ENCODE data around the gene CAPN12.
A peak's percentile ranks its signal among the peaks of the same experiment; 100 is the strongest.
"Not testable (repeated sequence)": the region's sequence is repeated elsewhere in the genome, so short reads cannot be mapped to it uniquely, and the experiment has no call there.

The CAPN12 gene

DNA sequence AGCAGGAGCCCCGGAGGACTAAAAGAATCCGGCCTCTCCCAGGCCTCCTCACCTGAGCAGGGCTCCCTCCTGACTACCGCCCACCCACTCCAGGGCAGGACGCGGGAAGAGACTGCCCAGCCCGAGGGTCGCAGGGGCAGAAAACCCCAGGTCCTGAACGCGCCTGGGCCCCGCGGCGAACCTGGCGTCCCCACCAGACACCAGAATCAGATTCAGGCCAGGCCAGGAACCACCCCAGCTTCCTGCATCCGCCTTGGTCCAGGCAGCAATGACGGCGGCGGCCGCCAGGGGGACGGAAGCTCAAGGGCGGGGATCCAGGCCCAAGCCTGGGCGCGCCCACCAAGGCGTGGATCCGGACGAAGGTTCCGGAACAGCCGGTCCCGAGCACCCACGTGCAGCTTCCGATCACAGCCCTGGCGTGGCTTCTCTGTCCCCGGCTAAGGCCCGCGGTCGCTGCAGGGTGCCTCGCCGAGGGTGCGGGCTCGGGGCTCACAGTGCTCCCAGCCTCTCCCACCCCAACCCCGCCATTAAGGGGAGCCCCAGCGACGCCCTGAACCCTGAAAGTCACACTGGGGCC, 25.4 kb upstream of the CAPN12 start:
- H3K36me3 ChIP-seq (ENCODE audit: insufficient read depth, low read length), result no peaks in the 10 kb centered on the region
- H3K4me1 ChIP-seq (ENCODE audit: control insufficient read depth, insufficient read depth, low read length), result peaks cover 6% of the 10 kb centered on the region
- no peaks in the 10 kb centered on the region for H3K27me3 ChIP-seq (ENCODE audit: control insufficient read depth, insufficient read depth, low read length)
- peak overlapping the region; percentile 21 for H3K4me2 ChIP-seq (ENCODE audit: low read length)
- peak overlapping the region; percentile 15 for H3K9ac ChIP-seq (ENCODE audit: low read depth, low read length)
- H3K9me3 ChIP-seq (replicated peaks; ENCODE audit: low read length), result no peaks in the 10 kb centered on the region
- peak overlapping the region; percentile 47 for H3K4me3 ChIP-seq (ENCODE audit: low read length)

DNA sequence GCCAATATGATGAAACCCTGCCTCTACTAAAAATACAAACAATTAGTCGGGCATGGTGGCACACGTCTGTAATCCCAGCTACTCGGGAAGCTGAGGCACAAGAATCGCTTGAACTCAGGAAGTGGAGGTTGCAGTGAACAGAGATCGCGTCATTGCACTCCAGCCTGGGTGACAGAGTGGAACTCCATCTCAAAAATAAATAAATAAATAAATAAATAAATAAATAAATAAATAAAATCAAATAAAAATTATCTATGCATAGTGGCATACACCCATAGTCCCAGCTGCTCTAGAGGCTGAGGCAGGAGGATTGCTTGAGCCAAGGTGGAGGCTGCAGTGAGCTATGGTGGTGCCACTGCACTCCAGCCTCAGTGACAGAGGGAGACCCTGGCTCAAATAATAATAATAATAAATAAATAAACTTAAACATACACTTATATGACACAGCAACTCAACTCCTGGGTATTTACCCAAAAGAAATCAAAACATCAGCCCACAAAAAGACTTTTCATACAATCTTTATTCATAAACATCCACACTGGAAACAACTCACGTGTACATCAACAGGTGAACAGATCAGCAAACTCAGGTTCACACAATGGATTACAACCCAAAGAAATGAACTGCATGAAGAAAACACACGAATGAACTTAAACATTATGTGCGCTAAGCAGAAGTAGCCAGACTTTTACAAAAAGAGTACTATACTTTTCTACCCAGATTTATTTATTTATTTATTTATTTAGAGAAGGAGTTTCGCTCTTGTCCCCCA, 22.2 kb upstream of the CAPN12 start:
- H3K4me1 ChIP-seq (ENCODE audit: control insufficient read depth, insufficient read depth, low read length), result peaks cover 6% of the 10 kb centered on the region

DNA sequence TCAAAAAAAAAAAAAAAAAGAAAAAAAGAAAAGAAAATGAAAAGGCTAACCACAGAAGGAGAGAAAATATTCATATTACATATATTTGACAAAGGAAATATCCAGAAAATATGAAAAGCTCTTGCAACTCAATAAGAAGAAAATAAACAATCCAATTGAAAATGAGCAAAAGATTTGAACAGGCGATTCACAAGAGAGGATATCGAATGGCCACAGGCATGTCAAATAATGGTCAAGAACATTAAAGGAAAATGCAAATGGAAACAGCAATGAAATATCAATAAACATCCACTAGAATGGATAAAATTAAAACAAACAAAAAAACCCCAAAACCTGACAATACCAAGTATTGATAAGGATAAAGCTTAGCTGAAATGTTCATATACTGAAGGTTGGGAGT, 20.9 kb upstream of the CAPN12 start:
- Histone ChIP-seq H3K4me2 (ENCODE audit: low read length) (no peak overlapping the region), H3K36me3 (ENCODE audit: insufficient read depth, low read length) (no peaks in the 10 kb centered on the region), H3K4me1 (ENCODE audit: control insufficient read depth, insufficient read depth, low read length) (peaks cover 6% of the 10 kb centered on the region), H3K27me3 (ENCODE audit: control insufficient read depth, insufficient read depth, low read length) (no peaks in the 10 kb centered on the region), H3K9me3 (replicated peaks; ENCODE audit: low read length) (no peaks in the 10 kb centered on the region), H3K9ac (ENCODE audit: low read depth, low read length) (no peak overlapping the region), H3K4me3 (ENCODE audit: low read length) (no peak overlapping the region)

More for the DNA sequence above, 22.2 kb upstream of the CAPN12 start:
- no peak overlapping the region for H3K4me3 ChIP-seq (ENCODE audit: low read length)
- H3K4me2 ChIP-seq (ENCODE audit: low read length), result no peak overlapping the region
- H3K27me3 ChIP-seq (ENCODE audit: control insufficient read depth, insufficient read depth, low read length), result no peaks in the 10 kb centered on the region
- no peaks in the 10 kb centered on the region for H3K36me3 ChIP-seq (ENCODE audit: insufficient read depth, low read length)
- no peak overlapping the region for H3K9ac ChIP-seq (ENCODE audit: low read depth, low read length)
- no peaks in the 10 kb centered on the region for H3K9me3 ChIP-seq (replicated peaks; ENCODE audit: low read length)

DNA sequence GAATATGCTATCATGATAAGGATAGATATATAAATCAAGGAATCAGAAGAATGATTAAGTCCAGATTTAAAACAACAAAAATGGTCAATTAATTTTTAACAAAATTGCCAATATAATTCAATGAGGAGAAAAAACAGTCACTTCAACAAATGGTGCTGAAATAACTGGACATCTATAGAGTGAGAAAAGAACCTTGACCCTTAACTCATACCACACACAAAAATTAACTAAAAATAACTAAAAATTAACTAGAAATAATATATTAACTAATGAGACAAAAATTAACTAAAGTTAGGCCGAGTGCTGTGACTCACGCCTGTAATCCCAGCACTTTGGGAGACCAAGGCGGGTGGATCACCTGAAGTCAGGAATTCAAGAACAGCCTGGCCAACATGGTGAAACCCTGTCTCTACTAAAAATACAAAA, 19.5 kb upstream of the CAPN12 start:
- Histone ChIP-seq H3K27me3 (ENCODE audit: control insufficient read depth, insufficient read depth, low read length) (no peaks in the 10 kb centered on the region), H3K9me3 (replicated peaks; ENCODE audit: low read length) (no peaks in the 10 kb centered on the region), H3K9ac (ENCODE audit: low read depth, low read length) (no peak overlapping the region), H3K4me1 (ENCODE audit: control insufficient read depth, insufficient read depth, low read length) (no peaks in the 10 kb centered on the region), H3K4me3 (ENCODE audit: low read length) (no peak overlapping the region), H3K4me2 (ENCODE audit: low read length) (no peak overlapping the region), H3K36me3 (ENCODE audit: insufficient read depth, low read length) (no peaks in the 10 kb centered on the region)

DNA sequence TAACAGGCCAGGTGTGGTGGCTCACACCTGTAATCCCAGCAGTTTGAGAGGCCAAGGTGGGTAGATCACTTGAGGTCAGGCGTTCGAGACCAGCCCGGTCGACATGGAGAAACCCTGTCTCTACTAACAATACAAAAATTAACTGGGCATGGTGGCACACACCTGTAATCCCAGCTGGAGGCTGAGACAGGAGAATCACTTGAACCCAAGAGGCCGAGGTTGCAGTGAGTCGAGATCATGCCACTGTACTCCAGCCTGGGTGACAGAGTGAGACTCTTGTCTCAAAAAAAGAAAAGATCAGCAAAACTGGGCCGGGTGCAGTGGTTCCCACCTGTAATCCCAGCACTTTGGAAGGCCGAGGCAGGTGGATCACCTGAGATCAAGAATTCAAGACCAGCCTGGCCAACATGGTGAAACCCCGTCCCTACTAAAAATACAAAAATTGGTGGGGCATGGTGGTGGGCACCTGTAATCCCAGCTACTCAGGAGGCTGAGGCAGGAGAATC, 17.7 kb upstream of the CAPN12 start:
- H3K27me3 ChIP-seq (ENCODE audit: control insufficient read depth, insufficient read depth, low read length); H3K9me3 ChIP-seq (replicated peaks; ENCODE audit: low read length); H3K4me2 ChIP-seq (ENCODE audit: low read length); H3K36me3 ChIP-seq (ENCODE audit: insufficient read depth, low read length); H3K4me1 ChIP-seq (ENCODE audit: control insufficient read depth, insufficient read depth, low read length); H3K9ac ChIP-seq (ENCODE audit: low read depth, low read length); H3K4me3 ChIP-seq (ENCODE audit: low read length): not testable (repeated sequence)

DNA sequence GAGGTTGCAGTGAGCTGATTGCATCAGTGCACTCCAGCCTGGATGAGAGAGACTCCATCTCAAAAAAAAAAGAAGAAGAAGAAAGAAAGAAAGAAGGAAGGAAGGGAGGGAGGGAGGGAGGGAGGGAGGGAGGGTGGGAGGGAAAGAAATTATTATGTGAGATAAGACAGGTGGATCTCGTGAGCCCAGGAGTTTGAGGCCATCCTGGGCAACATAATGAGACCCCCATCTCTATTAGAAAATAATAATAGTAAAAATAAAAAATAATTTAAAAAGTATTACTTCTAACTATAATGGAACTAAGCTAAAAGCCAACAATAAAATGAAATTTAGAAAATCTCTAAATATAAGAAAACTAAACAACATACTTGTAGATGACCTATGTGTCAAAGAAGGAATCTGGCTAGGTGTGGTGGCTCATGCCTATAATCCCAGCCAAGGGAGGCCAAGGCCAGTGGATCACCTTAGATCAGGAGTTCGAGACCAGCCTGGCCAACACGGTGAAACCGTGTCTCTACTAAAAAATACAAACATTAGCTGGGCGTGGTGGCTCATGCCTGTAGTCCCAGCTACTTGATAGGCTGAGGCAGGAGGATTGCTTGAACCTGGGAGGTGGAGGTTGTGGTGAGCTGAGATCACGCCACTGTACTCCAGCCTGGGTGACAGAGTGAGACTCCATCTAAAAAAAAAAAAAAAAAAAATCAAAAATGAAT, 16.7 kb upstream of the CAPN12 start:
- H3K4me1 ChIP-seq (ENCODE audit: control insufficient read depth, insufficient read depth, low read length); H3K4me3 ChIP-seq (ENCODE audit: low read length): not testable (repeated sequence)

DNA sequence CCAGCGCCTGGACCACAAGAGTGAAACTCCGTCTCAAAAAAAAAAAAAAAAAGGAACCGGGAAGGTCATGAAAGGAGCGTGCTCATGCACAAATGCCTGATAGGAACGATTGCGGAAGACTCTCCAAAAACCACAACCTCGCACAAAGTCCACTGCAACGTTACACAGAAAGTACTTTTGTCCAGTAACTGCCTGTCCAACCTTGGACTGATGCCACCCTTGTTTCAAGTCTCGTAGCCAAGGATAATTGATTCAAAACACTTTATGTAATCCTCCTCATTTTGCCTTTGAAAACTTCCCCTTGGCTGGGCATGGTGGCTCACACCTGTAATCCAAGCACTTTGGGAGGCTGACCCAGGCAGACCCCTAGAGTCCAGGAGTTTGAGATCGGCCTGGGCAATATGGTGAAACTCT, 15.3 kb upstream of the CAPN12 start:
- H3K4me3 ChIP-seq (ENCODE audit: low read length), result no peak overlapping the region
- no peaks in the 10 kb centered on the region for H3K4me1 ChIP-seq (ENCODE audit: control insufficient read depth, insufficient read depth, low read length)
- no peaks in the 10 kb centered on the region for H3K27me3 ChIP-seq (ENCODE audit: control insufficient read depth, insufficient read depth, low read length)
- no peak overlapping the region for H3K4me2 ChIP-seq (ENCODE audit: low read length)
- H3K36me3 ChIP-seq (ENCODE audit: insufficient read depth, low read length), result no peaks in the 10 kb centered on the region
- no peak overlapping the region for H3K9ac ChIP-seq (ENCODE audit: low read depth, low read length)
- H3K9me3 ChIP-seq (replicated peaks; ENCODE audit: low read length), result no peaks in the 10 kb centered on the region

More for the DNA sequence above, 16.7 kb upstream of the CAPN12 start:
- not testable (repeated sequence) for H3K4me2 ChIP-seq (ENCODE audit: low read length); H3K9me3 ChIP-seq (replicated peaks; ENCODE audit: low read length); H3K9ac ChIP-seq (ENCODE audit: low read depth, low read length); H3K36me3 ChIP-seq (ENCODE audit: insufficient read depth, low read length); H3K27me3 ChIP-seq (ENCODE audit: control insufficient read depth, insufficient read depth, low read length)

DNA sequence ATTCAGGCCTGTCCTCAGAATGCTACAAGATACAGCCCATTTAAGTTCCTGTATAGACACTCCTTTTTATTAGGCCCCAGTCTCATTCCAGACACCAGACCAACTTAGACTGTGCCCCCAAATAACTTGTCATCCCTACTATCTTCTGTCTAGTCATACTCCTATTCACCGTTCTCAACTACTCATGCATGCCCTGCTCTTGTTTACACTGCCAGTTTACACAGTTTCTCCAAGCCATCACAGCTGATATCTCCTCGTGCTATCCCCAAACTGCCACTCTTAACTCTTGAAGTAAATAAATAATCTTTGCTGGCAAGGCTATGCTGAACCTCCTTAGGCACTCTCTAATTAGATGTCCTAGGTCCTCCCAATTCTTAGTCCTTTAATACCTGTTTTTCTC, 9.9 kb upstream of the CAPN12 start:
- H3K4me3 ChIP-seq (ENCODE audit: low read length); H3K9ac ChIP-seq (ENCODE audit: low read depth, low read length); H3K4me2 ChIP-seq (ENCODE audit: low read length); H3K4me1 ChIP-seq (ENCODE audit: control insufficient read depth, insufficient read depth, low read length); H3K9me3 ChIP-seq (replicated peaks; ENCODE audit: low read length); H3K27me3 ChIP-seq (ENCODE audit: control insufficient read depth, insufficient read depth, low read length); H3K36me3 ChIP-seq (ENCODE audit: insufficient read depth, low read length): not testable (repeated sequence)

DNA sequence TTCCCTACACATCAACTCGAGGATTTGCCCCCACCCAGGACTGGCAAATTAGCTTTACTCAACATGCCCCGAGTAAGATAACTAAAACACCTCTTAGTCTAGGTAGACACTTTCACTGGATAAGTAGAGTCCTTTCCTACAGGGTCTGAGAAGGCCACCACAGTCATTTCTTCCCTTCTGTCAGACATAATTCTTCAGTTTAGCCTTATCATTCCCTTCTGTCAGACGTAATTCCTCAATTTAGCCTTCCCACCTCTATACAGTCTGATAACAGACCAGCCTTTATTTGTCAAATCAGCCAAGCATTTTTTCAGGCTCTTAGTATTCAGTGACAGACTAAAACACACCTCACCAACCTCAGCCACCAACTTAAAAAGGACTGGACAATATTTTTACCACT, 9.5 kb upstream of the CAPN12 start:
- not testable (repeated sequence) for H3K36me3 ChIP-seq (ENCODE audit: insufficient read depth, low read length); H3K4me1 ChIP-seq (ENCODE audit: control insufficient read depth, insufficient read depth, low read length); H3K4me3 ChIP-seq (ENCODE audit: low read length); H3K4me2 ChIP-seq (ENCODE audit: low read length); H3K9ac ChIP-seq (ENCODE audit: low read depth, low read length); H3K9me3 ChIP-seq (replicated peaks; ENCODE audit: low read length); H3K27me3 ChIP-seq (ENCODE audit: control insufficient read depth, insufficient read depth, low read length)

DNA sequence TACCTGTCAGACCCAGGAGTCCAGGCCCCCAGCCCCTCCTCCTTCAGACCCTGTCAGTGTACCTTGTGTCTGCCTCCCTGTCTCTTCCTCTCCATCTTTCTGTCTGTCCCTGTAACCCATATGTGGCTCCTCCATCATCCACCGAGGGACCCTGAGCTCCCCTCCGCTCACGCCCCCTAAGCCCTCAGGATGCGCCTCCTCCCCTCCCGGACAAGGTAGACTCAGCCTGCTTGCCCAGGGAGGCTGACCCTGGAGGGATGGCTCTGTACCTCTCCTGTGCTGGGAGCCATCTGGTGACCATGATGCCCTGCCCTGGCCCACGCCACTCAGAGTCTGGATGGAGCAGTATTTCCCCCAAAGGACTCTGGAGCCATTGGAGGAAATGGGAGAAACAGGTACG, 1.0 kb upstream of the CAPN12 start:
- Histone ChIP-seq H3K4me2 (ENCODE audit: low read length) (no peak overlapping the region), H3K4me3 (ENCODE audit: low read length) (no peak overlapping the region), H3K9me3 (replicated peaks; ENCODE audit: low read length) (no peaks in the 10 kb centered on the region), H3K27me3 (ENCODE audit: control insufficient read depth, insufficient read depth, low read length) (no peaks in the 10 kb centered on the region), H3K4me1 (ENCODE audit: control insufficient read depth, insufficient read depth, low read length) (no peaks in the 10 kb centered on the region), H3K9ac (ENCODE audit: low read depth, low read length) (no peak overlapping the region), H3K36me3 (ENCODE audit: insufficient read depth, low read length) (no peaks in the 10 kb centered on the region)

- no peaks in the 10 kb centered on the region for H3K27me3 ChIP-seq (ENCODE audit: control insufficient read depth, insufficient read depth, low read length)
- no peak overlapping the region for H3K4me2 ChIP-seq (ENCODE audit: low read length)
- H3K4me1 ChIP-seq (ENCODE audit: control insufficient read depth, insufficient read depth, low read length), result no peaks in the 10 kb centered on the region
- no peaks in the 10 kb centered on the region for H3K36me3 ChIP-seq (ENCODE audit: insufficient read depth, low read length)
- no peak overlapping the region for H3K9ac ChIP-seq (ENCODE audit: low read depth, low read length)
- H3K9me3 ChIP-seq (replicated peaks; ENCODE audit: low read length), result no peaks in the 10 kb centered on the region
- H3K4me3 ChIP-seq (ENCODE audit: low read length), result no peak overlapping the region
Measured at GRCh38 chr19:38744874-38745273, 600 bp upstream of the CAPN12 start.

All from skeletal muscle satellite cell (primary cell).